Loucy (cell line): Measurements from ENCODE around the gene VIL1.

ENCODE experiments used
- CTCF ChIP-seq: fragments of 200-600 bp; sonication (generic); conservative IDR thresholded peaks from 2 replicates; pipeline ENCODE4 v1.5.1; 2014; ENCODE audit warnings: mild to moderate bottlenecking, antibody characterized with exemption, low read length
- EZH2phosphoT487 ChIP-seq: fragments of 200-600 bp; IDR thresholded peaks from 2 replicates; pipeline ENCODE4 v1.6.1; 2018; ENCODE audit warnings: antibody characterized with exemption, mild to moderate bottlenecking, moderate library complexity, borderline replicate concordance

- TF ChIP-seq CTCF (no peak), EZH2phosphoT487 (no peak)
These were observed 63.7 kb downstream of the VIL1 start for GRCh38 chr2:218482651-218483050.
